Smooth muscle cell (in vitro differentiated cells): ENCODE data around the gene HACE1. TPM values are rescaled to one million over a fixed set of nuclear protein-coding genes. Genes with fewer than 3 reads are reported as not detected.

Source experiments
- DNase-seq: peaks from one replicate; lab custom pipeline; 2025; ENCODE audit not compliant: unreplicated experiment; lab: John Stamatoyannopoulos, UW
- H2AFZ ChIP-seq: fragments of 200-600 bp; sonication (generic); 2 replicates; pipeline ENCODE4 v1.6.0; 2016; ENCODE audit warnings: antibody characterized with exemption, low read depth, mild to moderate bottlenecking
- H3F3A ChIP-seq: fragments of 200-600 bp; sonication (generic); 2 replicates; pipeline ENCODE4 v1.6.0; 2017; ENCODE audit warnings: antibody characterized with exemption, low read depth
- H3K27ac ChIP-seq: fragments of 200-600 bp; sonication (generic); 2 replicates; pipeline ENCODE4 v1.5.1; 2016; ENCODE audit warnings: low read depth, mild to moderate bottlenecking
- H3K27me3 ChIP-seq: fragments of 200-600 bp; sonication (generic); 2 replicates; pipeline ENCODE4 v1.6.1; 2016; ENCODE audit warnings: low read depth, mild to moderate bottlenecking
- H3K36me3 ChIP-seq: fragments of 200-600 bp; sonication (generic); 2 replicates; pipeline ENCODE4 v1.5.1; 2016; ENCODE audit warnings: low read depth
- H3K4me1 ChIP-seq: fragments of 200-600 bp; sonication (generic); 2 replicates; pipeline ENCODE4 v1.5.1; 2016; ENCODE audit warnings: low read depth
- H3K4me2 ChIP-seq: fragments of 200-600 bp; sonication (generic); 2 replicates; pipeline ENCODE4 v1.6.0; 2016; ENCODE audit warnings: mild to moderate bottlenecking
- H3K4me3 ChIP-seq: fragments of 200-600 bp; sonication (generic); 2 replicates; pipeline ENCODE4 v1.5.1; 2016; ENCODE audit warnings: mild to moderate bottlenecking
- H3K79me2 ChIP-seq: fragments of 200-600 bp; sonication (generic); 2 replicates; pipeline ENCODE4 v1.6.0; 2016; ENCODE audit warnings: low read depth, mild to moderate bottlenecking
- H3K9ac ChIP-seq: fragments of 200-600 bp; sonication (generic); 2 replicates; pipeline ENCODE4 v1.6.0; 2016; ENCODE audit warnings: low read depth
- H3K9me3 ChIP-seq: fragments of 200-600 bp; sonication (generic); replicated peaks from 2 replicates; pipeline ENCODE4 v1.5.1; 2016; ENCODE audit warnings: low read depth
- H4K20me1 ChIP-seq: fragments of 200-600 bp; sonication (generic); 2 replicates; pipeline ENCODE4 v1.6.0; 2016; ENCODE audit warnings: low read depth
- WGBS: methylation state at CpG from one replicate; pipeline ENCODE4 v1.1.7; 2016; ENCODE audit warnings: low lambda C conversion rate; 5-methylcytosine and 5-hydroxymethylcytosine counted together
- polyA plus RNA-seq: library from polyadenylated mRNA; unstranded; fragments of >200 nt; fragmentation: Nextera tagmentation; extraction: Ambion mirVana; gene quantifications from 2 replicates; pipeline ENCODE4 v1.2.1, GENCODE V29; 2016
- total RNA-seq: library from RNA; depleted of rRNA; stranded (reverse); fragments of >200 nt; gene quantifications from 2 replicates; pipeline ENCODE4 v1.2.3, GENCODE V29; 2014
- TF ChIP-seq, protein P1 (sequence below): fragments of 200-600 bp; sonication (generic); IDR thresholded peaks from 2 replicates; pipeline ENCODE4 v1.5.1; 2017; ENCODE audit warnings: borderline replicate concordance, mild to moderate bottlenecking, antibody characterized with exemption; ENCODE audit not compliant: insufficient read depth, poor library complexity, severe bottlenecking

Gene HACE1
- total and polyA plus RNA-seq, 2 experiments from 2014 or later = 7.1 to 21.7 TPM

DNA sequence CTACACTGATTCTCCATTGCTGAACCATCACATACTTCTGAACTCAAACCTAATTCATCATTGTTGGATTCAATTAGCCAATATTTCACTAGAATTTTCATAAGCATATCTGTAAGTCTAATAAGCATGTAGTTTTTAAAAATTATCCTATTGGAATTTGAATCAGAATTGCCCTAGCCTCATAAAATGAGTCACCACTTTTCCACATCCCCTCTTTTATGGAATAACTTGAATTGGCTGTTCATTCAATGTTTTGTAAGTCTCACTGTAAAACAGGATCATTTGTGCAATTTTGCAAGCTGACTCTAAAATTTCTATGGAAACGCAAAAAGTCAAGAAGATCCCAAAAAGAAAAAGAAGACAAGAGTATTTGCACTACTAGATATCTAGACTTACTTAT, 141.0 kb downstream of the HACE1 start:
- WGBS = 79% methylated on average over 1 of the region's 1 CpG
- no peak overlapping the region for H2AFZ ChIP-seq
- no peak overlapping the region for H3K4me2 ChIP-seq
- H3K9me3 ChIP-seq = no peaks in the 10 kb centered on the region
- H3K79me2 ChIP-seq = no peaks in the 10 kb centered on the region
- no peak for DNase-seq
- H3F3A ChIP-seq = no peaks in the 10 kb centered on the region
- no peaks in the 10 kb centered on the region for H3K4me1 ChIP-seq
- no peaks in the 10 kb centered on the region for H4K20me1 ChIP-seq
- H3K27me3 ChIP-seq = no peaks in the 10 kb centered on the region
- no peak overlapping the region for H3K4me3 ChIP-seq
- H3K27ac ChIP-seq = peak overlapping the region; percentile 31
- TF ChIP-seq, protein P1, sequence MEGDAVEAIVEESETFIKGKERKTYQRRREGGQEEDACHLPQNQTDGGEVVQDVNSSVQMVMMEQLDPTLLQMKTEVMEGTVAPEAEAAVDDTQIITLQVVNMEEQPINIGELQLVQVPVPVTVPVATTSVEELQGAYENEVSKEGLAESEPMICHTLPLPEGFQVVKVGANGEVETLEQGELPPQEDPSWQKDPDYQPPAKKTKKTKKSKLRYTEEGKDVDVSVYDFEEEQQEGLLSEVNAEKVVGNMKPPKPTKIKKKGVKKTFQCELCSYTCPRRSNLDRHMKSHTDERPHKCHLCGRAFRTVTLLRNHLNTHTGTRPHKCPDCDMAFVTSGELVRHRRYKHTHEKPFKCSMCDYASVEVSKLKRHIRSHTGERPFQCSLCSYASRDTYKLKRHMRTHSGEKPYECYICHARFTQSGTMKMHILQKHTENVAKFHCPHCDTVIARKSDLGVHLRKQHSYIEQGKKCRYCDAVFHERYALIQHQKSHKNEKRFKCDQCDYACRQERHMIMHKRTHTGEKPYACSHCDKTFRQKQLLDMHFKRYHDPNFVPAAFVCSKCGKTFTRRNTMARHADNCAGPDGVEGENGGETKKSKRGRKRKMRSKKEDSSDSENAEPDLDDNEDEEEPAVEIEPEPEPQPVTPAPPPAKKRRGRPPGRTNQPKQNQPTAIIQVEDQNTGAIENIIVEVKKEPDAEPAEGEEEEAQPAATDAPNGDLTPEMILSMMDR = no peak
- no peak overlapping the region for H3K9ac ChIP-seq
- H3K36me3 ChIP-seq = no peaks in the 10 kb centered on the region

DNA sequence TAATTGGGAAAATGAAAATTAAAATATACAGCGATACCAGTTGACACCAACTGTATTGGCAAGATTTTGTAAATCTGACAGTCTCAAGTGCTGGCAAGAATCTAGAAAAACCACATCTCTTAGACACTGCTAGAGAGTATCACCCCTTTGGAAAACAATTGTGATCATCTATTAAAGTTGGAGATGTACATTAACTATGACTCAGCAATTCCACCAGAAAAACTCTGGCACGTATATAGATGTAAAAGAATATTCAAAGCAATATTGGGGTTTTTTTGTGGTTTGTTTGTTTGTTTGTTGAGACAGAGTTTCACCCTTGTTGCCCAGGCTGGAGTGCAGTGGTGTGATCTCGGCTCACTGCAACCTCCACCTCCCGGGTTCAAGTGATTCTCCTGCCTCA, 142.9 kb downstream of the HACE1 start:
- Histone ChIP-seq H3K4me1 (no peaks in the 10 kb centered on the region), H2AFZ (no peak overlapping the region), H3K36me3 (no peaks in the 10 kb centered on the region), H3F3A (peaks cover 3% of the 10 kb centered on the region), H3K79me2 (no peaks in the 10 kb centered on the region), H3K27me3 (no peaks in the 10 kb centered on the region), H3K9me3 (no peaks in the 10 kb centered on the region), H3K27ac (no peak overlapping the region), H3K4me3 (no peak overlapping the region), H3K9ac (no peak overlapping the region), H3K4me2 (no peak overlapping the region), H4K20me1 (no peaks in the 10 kb centered on the region)
- TF ChIP-seq, protein P1 = no peak
- 95% methylated on average over 4 of the region's 4 CpGs for WGBS
- DNase-seq = no peak

GRCh38 chr6:104714796-104715195, 144.9 kb downstream of the HACE1 start:
- Histone ChIP-seq H3F3A (peaks cover 3% of the 10 kb centered on the region), H3K9me3 (no peaks in the 10 kb centered on the region), H3K4me1 (peaks cover 6% of the 10 kb centered on the region), H3K79me2 (no peaks in the 10 kb centered on the region), H3K27ac (no peak overlapping the region), H3K4me2 (no peak overlapping the region), H3K9ac (no peak overlapping the region), H3K4me3 (no peak overlapping the region), H4K20me1 (no peaks in the 10 kb centered on the region), H2AFZ (no peak overlapping the region), H3K27me3 (no peaks in the 10 kb centered on the region), H3K36me3 (no peaks in the 10 kb centered on the region)
- 65% methylated on average over 3 of the region's 3 CpGs for WGBS
- no peak for DNase-seq
- TF ChIP-seq, protein P1 = no peak

DNA sequence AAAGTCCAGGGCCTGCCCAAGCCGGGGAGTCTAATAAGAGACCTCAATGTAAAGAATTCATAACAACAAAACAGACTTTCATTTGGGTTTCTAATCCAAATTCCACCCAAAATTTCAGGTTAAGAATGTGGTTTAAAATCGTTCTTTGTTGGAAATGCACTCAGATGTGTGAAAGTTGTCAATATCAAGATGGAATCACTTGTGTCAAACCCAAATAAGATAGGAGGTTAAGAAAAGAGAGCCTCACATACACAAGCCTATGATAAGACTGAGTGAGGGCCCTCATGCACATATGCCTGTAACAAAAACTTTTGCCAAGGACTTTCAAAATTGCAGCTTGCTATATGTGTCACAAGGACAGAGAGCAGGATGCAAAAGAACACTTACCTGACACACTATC, 145.7 kb downstream of the HACE1 start:
- H3K9me3 ChIP-seq = no peaks in the 10 kb centered on the region
- DNase-seq = no peak
- 85% methylated on average over 2 of the region's 2 CpGs for WGBS

More for the DNA sequence above, 145.7 kb downstream of the HACE1 start:
- Histone ChIP-seq H3K4me2 (no peak overlapping the region), H4K20me1 (no peaks in the 10 kb centered on the region), H3F3A (peaks cover 3% of the 10 kb centered on the region), H2AFZ (no peak overlapping the region), H3K36me3 (no peaks in the 10 kb centered on the region), H3K27ac (no peak overlapping the region), H3K4me1 (peaks cover 6% of the 10 kb centered on the region), H3K9ac (no peak overlapping the region), H3K4me3 (no peak overlapping the region), H3K79me2 (no peaks in the 10 kb centered on the region), H3K27me3 (no peaks in the 10 kb centered on the region)
- TF ChIP-seq, protein P1 = no peak
